ENCODE results near the gene TCF12.

GRCh38 chr15:57045741-57046382 lies 127.4 kb downstream of the TCF12 start:
- TF ChIP-seq CTCF (IDR thresholded peaks at IDR 0.05) (no peak), EZH2 (IDR thresholded peaks at IDR 0.05) (no peak)
